PC-3 (cell line): Measurements from ENCODE around the gene TAF10.

ENCODE experiments used
- CTCF ChIP-seq: fragments of 300-600 bp; sonication (generic); conservative IDR thresholded peaks from 2 replicates; pipeline ENCODE4 v1.5.1; 2017; ENCODE audit warnings: antibody characterized with exemption, low read depth, mild to moderate bottlenecking, low read length
- EZH2 ChIP-seq: fragments of 300-600 bp; sonication (generic); IDR thresholded peaks from one replicate; pipeline ENCODE4 v1.6.1; 2017; ENCODE audit warnings: antibody characterized with exemption, mild to moderate bottlenecking, low read length; ENCODE audit not compliant: unreplicated experiment
- EZH2phosphoT487 ChIP-seq: fragments of 300-600 bp; sonication (generic); IDR thresholded peaks from 2 replicates; pipeline ENCODE4 v1.6.1; 2018; ENCODE audit warnings: mild to moderate bottlenecking, antibody characterized with exemption, low read length, borderline replicate concordance

- TF ChIP-seq EZH2 (no peak), CTCF (no peak), EZH2phosphoT487 (no peak)
Observed at GRCh38 chr11:6572215-6572614, 39.8 kb downstream of the TAF10 start.
